HG03139 (cell line): ENCODE measurements around the gene CWC27.

Source experiments
- ATAC-seq: cut with Tn5 transposase; IDR thresholded peaks from one replicate; pipeline ENCODE4 v1.9.1; 2021; ENCODE audit not compliant: unreplicated experiment

Gene CWC27

DNA sequence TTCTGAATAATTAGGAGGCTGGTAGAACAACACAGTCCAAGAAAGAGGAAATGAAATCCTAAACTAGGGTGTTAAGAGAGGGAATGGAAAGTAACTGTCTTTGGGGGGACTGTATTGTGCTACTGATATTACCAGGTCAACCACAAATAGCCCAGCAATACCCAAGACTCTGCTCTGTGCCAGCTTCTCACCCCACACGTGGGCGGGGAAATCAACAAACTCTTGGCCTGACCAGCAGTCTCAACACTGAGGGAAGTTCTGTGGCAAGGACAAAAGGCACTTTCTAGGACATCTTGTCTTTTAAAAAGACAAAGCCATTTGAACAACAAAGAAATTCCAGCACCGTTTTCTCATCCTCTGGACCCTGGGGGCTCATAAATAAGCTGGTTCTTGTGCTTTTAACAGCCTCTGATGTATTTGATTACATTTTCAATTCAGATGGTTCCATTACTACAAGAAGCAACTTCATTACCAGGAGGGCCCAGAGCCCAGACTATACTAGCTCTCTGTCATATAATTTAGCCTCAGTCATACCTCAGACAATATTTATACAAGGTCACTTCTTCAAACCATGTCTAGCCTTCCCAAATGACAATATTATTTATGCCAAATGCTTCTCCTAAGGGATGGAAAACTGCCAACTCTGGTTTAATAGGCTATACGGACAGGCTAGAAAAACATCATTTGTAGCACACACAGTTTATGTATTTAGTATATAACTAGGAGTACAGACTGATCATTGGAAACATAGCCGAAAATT, 297.8 kb downstream of the CWC27 start:
- peak; percentile 60 for ATAC-seq

- no peak for ATAC-seq
These were observed 298.4 kb downstream of the CWC27 start for GRCh38 chr5:65067147-65067506.
